ENCODE data around the gene WDR86.

GRCh38 chr7:151378496-151379192 lies 31.2 kb downstream of the WDR86 start:
- TF ChIP-seq CTCF (conservative IDR thresholded peaks at IDR 0.05; ENCODE audit: low read length), result no peak
- TF ChIP-seq EZH2phosphoT487 (IDR thresholded peaks at IDR 0.05; ENCODE audit: borderline replicate concordance), result no peak
